GM23248 (cell line): Measurements from ENCODE around the gene TM4SF18.

Source experiments
- EZH2 ChIP-seq: fragments of 200-600 bp; sonication (generic); IDR thresholded peaks from 2 replicates; pipeline ENCODE4 v1.6.1; 2018; ENCODE audit warnings: antibody characterized with exemption, mild to moderate bottlenecking; ENCODE audit not compliant: insufficient read depth, poor library complexity, severe bottlenecking
- EZH2phosphoT487 ChIP-seq: fragments of 200-600 bp; sonication (generic); IDR thresholded peaks from 2 replicates; pipeline ENCODE4 v1.6.1; 2018; ENCODE audit warnings: antibody characterized with exemption, moderate library complexity, mild to moderate bottlenecking, low read depth; ENCODE audit not compliant: insufficient read depth

- no peak for TF ChIP-seq EZH2
- TF ChIP-seq EZH2phosphoT487, result no peak
These were observed 28.9 kb upstream of the TM4SF18 start for GRCh38 chr3:149362366-149362765.
